ENCODE results near the gene DYRK1A. TPM values are rescaled to one million over a fixed set of nuclear protein-coding genes. Genes with fewer than 3 reads are reported as not detected.

DYRK1A gene
- total RNA-seq, 1 experiment from 2014 or later, result 48.7 TPM

GRCh38 chr21:37575580-37575979 is 209.0 kb downstream of the DYRK1A start:
- Histone ChIP-seq H3K27me3 (ENCODE audit: low read length) (no peaks in the 10 kb centered on the region), H3K4me2 (ENCODE audit: low read length) (no peak overlapping the region), H3K9me2 (replicated peaks; ENCODE audit: low read length) (no peaks in the 10 kb centered on the region), H3K79me2 (ENCODE audit: low read length) (no peaks in the 10 kb centered on the region), H3K9ac (ENCODE audit: low read length) (no peak overlapping the region), H3K36me3 (ENCODE audit: low read depth, low read length) (no peaks in the 10 kb centered on the region), H3K9me3 (ENCODE audit: low read length) (peaks cover 13% of the 10 kb centered on the region), H3F3A (ENCODE audit: low read length, unreplicated experiment) (no peaks in the 10 kb centered on the region), H2AFZ (ENCODE audit: low read length) (no peak overlapping the region), H4K20me1 (ENCODE audit: low read length) (no peaks in the 10 kb centered on the region), H3K4me3 (ENCODE audit: low read length) (no peak overlapping the region), H3K4me1 (ENCODE audit: insufficient read depth, low read length) (no peaks in the 10 kb centered on the region), H3K27ac (ENCODE audit: low read length) (no peak overlapping the region)
- intact Hi-C loops (cut with micrococcal nuclease), result no loop called here
- ATAC-seq, result no peak
- DNase-seq, result no peak
- CTCF ChIA-PET, result no interaction called here
- TF ChIP-seq EZH2 (IDR thresholded peaks at IDR 0.05; ENCODE audit: low read length, unreplicated experiment), result no peak
- TF ChIP-seq CTCF (conservative IDR thresholded peaks at IDR 0.05; ENCODE audit: low read depth, low read length), result no peak
- no peak for TF ChIP-seq EZH2phosphoT487 (IDR thresholded peaks at IDR 0.05; ENCODE audit: borderline replicate concordance, low read length)
- POLR2A ChIA-PET (ENCODE audit: unreplicated experiment), result no interaction called here
- no TSS peak for BruUV-seq (replicated peaks)

Other genes starting within 250 kb of the DYRK1A start
- 46.8 and 63.3 TPM in 2 replicates for gene VPS26C, start 99.4 kb upstream of the DYRK1A start, total RNA-seq (2014; rRNA removed)